Panc1 (cell line): ENCODE measurements around the gene GATD1. TPM values are rescaled to one million over a fixed set of nuclear protein-coding genes. Genes with fewer than 3 reads are reported as not detected.
A peak's percentile ranks its signal among the peaks of the same experiment; 100 is the strongest.

Experiments used
- ATAC-seq: fragments of 200-7000 bp; cut with Tn5 transposase; 2 replicates; pipeline ENCODE4 v1.9.1; 2020; ENCODE audit warnings: mild to moderate bottlenecking, moderate library complexity
- BruUV-seq: library from RNA; stranded (reverse); fragments of 400-500 nt; replicated peaks from 2 replicates; lab custom pipeline; 2021; lab: Mats Ljungman, UMichigan
- CTCF ChIA-PET: fragments of 300-600 bp; sonication (Branson Sonifier 250); formaldehyde crosslinking; loops from one replicate; lab custom pipeline; 2022; ENCODE audit warnings: antibody characterized with exemption; lab: Charles Lee
- POLR2A ChIA-PET: fragments of 300-600 bp; sonication (Branson Sonifier 250); formaldehyde crosslinking; loops from one replicate; lab custom pipeline; 2022; ENCODE audit warnings: antibody characterized with exemption; lab: Charles Lee
- DNase-seq: peaks from one replicate; pipeline ENCODE4 v3.0.0-alpha.2; 2010; ENCODE audit warnings: low read depth, low spot score
- H3K27ac ChIP-seq: 2 replicates; pipeline ENCODE4 v1.5.1; 2011; ENCODE audit warnings: mild to moderate bottlenecking, low read length, inconsistent platforms
- H3K27me3 ChIP-seq: fragments of 200-500 bp; sonication (Bioruptor generic); 2 replicates; pipeline ENCODE4 v1.6.0; 2014; ENCODE audit warnings: low read length, inconsistent platforms; ENCODE audit not compliant: control insufficient read depth, insufficient read depth
- H3K36me3 ChIP-seq: fragments of 200-500 bp; sonication (Bioruptor generic); 2 replicates; pipeline ENCODE4 v1.5.1; 2014; ENCODE audit warnings: inconsistent platforms, mild to moderate bottlenecking, low read length, moderate library complexity; ENCODE audit not compliant: control insufficient read depth, insufficient read depth
- H3K4me1 ChIP-seq: 2 replicates; pipeline ENCODE4 v1.5.1; 2011; ENCODE audit warnings: inconsistent platforms, mild to moderate bottlenecking, low read length, moderate library complexity; ENCODE audit not compliant: control insufficient read depth, insufficient read depth
- H3K4me3 ChIP-seq, 2 experiments: 2 replicates each; pipeline ENCODE4 v1.5.1; 2011 to 2012; ENCODE audit warnings: low read depth in 2 of 2, low read length in 2 of 2, mild to moderate bottlenecking in 2 of 2, inconsistent platforms in 1 of 2, moderate library complexity in 1 of 2
- H3K9me3 ChIP-seq: fragments of 200-500 bp; sonication (Bioruptor generic); 2 replicates; pipeline ENCODE4 v1.5.1; 2014; ENCODE audit warnings: low read depth, mild to moderate bottlenecking, inconsistent platforms, low read length, moderate library complexity; ENCODE audit not compliant: control insufficient read depth, insufficient read depth
- CTCF ChIP-seq: fragments of 450-650 bp; IDR thresholded peaks from 2 replicates; pipeline ENCODE4 v1.5.1; 2017; ENCODE audit warnings: mild to moderate bottlenecking
- POLR2AphosphoS5 ChIP-seq: IDR thresholded peaks from 2 replicates; pipeline ENCODE4 v1.6.1; 2012; ENCODE audit warnings: mild to moderate bottlenecking, low read depth, low read length, moderate library complexity
- REST ChIP-seq, 2 experiments: IDR thresholded peaks; 2 replicates each; pipeline ENCODE4 v1.6.1; 2011 to 2012; ENCODE audit warnings: low read depth in 2 of 2, control low read depth in 1 of 2, low read length in 1 of 2, mild to moderate bottlenecking in 1 of 2, moderate library complexity in 1 of 2; ENCODE audit not compliant: insufficient read depth in 1 of 2
- SIN3A ChIP-seq: IDR thresholded peaks from 2 replicates; pipeline ENCODE4 v1.6.1; 2012; ENCODE audit warnings: low read depth, mild to moderate bottlenecking, low read length, moderate library complexity, borderline replicate concordance; ENCODE audit not compliant: insufficient read depth
- TCF7L2 ChIP-seq: IDR thresholded peaks from 2 replicates; pipeline ENCODE4 v1.6.1; 2011; ENCODE audit warnings: mild to moderate bottlenecking, low read depth, low read length, inconsistent platforms
- in situ Hi-C: cut with HindIII; loops from 2 replicates; pipeline ENCODE4 v1.10.0; 2016; ENCODE audit warnings: low sequenced_read_pairs, low pct_unique_long_range_greater_than_20kb
- intact Hi-C: fragments of 100-400 bp; cut with micrococcal nuclease; formaldehyde crosslinking; loops from one replicate; pipeline ENCODE4 v1.10.0; 2022; ENCODE audit not compliant: unreplicated experiment
- total RNA-seq: library from RNA; stranded (reverse); gene quantifications from one replicate; pipeline ENCODE4 v1.2.1, GENCODE V29; 2021; ENCODE audit not compliant: unreplicated experiment

Gene GATD1
- total RNA-seq, 1 experiment from 2014 or later, result 229 TPM

GRCh38 chr11:726278-727220 is 50.7 kb downstream of the GATD1 start:
- no peaks in the 10 kb centered on the region for H3K27me3 ChIP-seq
- in situ Hi-C loops, result no loop called here
- H3K4me3 ChIP-seq, result no peak overlapping the region
- TF ChIP-seq POLR2AphosphoS5 (no peak), REST (IDR thresholded peaks at IDR 0.05; ENCODE audit: insufficient read depth in 1 of 2, low read depth in 2 of 2, low read length in 1 of 2) (no peak), SIN3A (no peak; the same call in 1 of the 2 replicates), CTCF (no peak), TCF7L2 (no peak)
- H3K27ac ChIP-seq, result peak overlapping the region; percentile 74
- BruUV-seq, result no TSS peak
- H3K9me3 ChIP-seq, result no peaks in the 10 kb centered on the region
- peak; percentile 5; the same call in 1 of the 2 replicates for ATAC-seq
- H3K36me3 ChIP-seq, result peaks cover 5% of the 10 kb centered on the region; the same call in 1 of the 2 replicates
- H3K4me1 ChIP-seq, result peaks cover 41% of the 10 kb centered on the region
- ChIA-PET POLR2A (interaction anchor here (0.5 to 1.2 kb wide), 4 partner anchors 10 to 28 kb away, joined by 3 to 15 read pairs (median 8); no protein-coding TSS in a partner anchor), CTCF (interaction anchor here (0.6 to 3.0 kb wide), 5 partner anchors 16 to 31 kb away, joined by 3 to 12 read pairs (median 6); partner anchors contain the start of gene TMEM80)
- no peak for DNase-seq
- intact Hi-C loops, result loop anchor here (10.0 kb wide), 1 partner anchor 172 kb away; no protein-coding TSS in a partner anchor

GRCh38 chr11:725624-726202 is 51.6 kb downstream of the GATD1 start:
- Histone ChIP-seq H3K4me3 (no peak overlapping the region), H3K9me3 (no peaks in the 10 kb centered on the region), H3K4me1 (peaks cover 41% of the 10 kb centered on the region), H3K36me3 (peaks cover 5% of the 10 kb centered on the region; the same call in 1 of the 2 replicates), H3K27me3 (no peaks in the 10 kb centered on the region), H3K27ac (no peak overlapping the region)
- CTCF ChIA-PET, result interaction anchor here (0.6 to 3.0 kb wide), 5 partner anchors 15 to 30 kb away, joined by 3 to 12 read pairs (median 6); partner anchors contain the start of gene TMEM80
- DNase-seq, result no peak
- in situ Hi-C loops (no loop called here), intact Hi-C loops (loop anchor here (10.0 kb wide), 1 partner anchor 171 kb away; no protein-coding TSS in a partner anchor)
- no peak for ATAC-seq
- no peak for TF ChIP-seq REST (IDR thresholded peaks at IDR 0.05; ENCODE audit: insufficient read depth in 1 of 2, low read depth in 2 of 2, low read length in 1 of 2)
- no peak for TF ChIP-seq SIN3A
- no peak for TF ChIP-seq TCF7L2
- no peak for TF ChIP-seq CTCF
- TF ChIP-seq POLR2AphosphoS5, result no peak
- no TSS peak for BruUV-seq
- POLR2A ChIA-PET, result interaction anchor here (0.5 to 1.2 kb wide), 4 partner anchors 10 to 27 kb away, joined by 3 to 15 read pairs (median 8); no protein-coding TSS in a partner anchor
